CD4-positive, alpha-beta memory T cell (primary cell): ENCODE results near the gene SNURF. TPM values are rescaled to one million over a fixed set of nuclear protein-coding genes. Genes with fewer than 3 reads are reported as not detected.

ENCODE experiments used
- CTCF ChIA-PET: fragments of 350-600 bp; sonication (Branson Sonifier 250); formaldehyde crosslinking; loops from one replicate; lab custom pipeline; 2021; ENCODE audit warnings: inconsistent platforms; ENCODE audit not compliant: partially characterized antibody; lab: Charles Lee
- POLR2A ChIA-PET: fragments of 350-600 bp; sonication (Branson Sonifier 250); formaldehyde crosslinking; loops from one replicate; lab custom pipeline; 2021; ENCODE audit not compliant: partially characterized antibody; lab: Charles Lee
- DNase-seq, 5 donors: peaks; one replicate each; pipeline versions ENCODE4 v3.0.0 to v3.0.0-alpha.2; 2020 to 2022; ENCODE audit warnings: mixed read lengths in 1 of 5
- H3K27ac ChIP-seq: one replicate; pipeline ENCODE4 v1.7.0; 2013; ENCODE audit warnings: low read depth, low read length
- H3K27me3 ChIP-seq: 2 replicates; pipeline ENCODE4 v1.7.0; 2013; ENCODE audit warnings: mild to moderate bottlenecking, low read length, moderate library complexity; ENCODE audit not compliant: insufficient read depth
- H3K36me3 ChIP-seq: 2 replicates; pipeline ENCODE4 v1.7.0; 2013; ENCODE audit warnings: mild to moderate bottlenecking, low read length, moderate library complexity; ENCODE audit not compliant: insufficient read depth
- H3K4me1 ChIP-seq: 2 replicates; pipeline ENCODE4 v1.7.0; 2013; ENCODE audit warnings: mild to moderate bottlenecking, low read length, moderate library complexity; ENCODE audit not compliant: insufficient read depth
- H3K4me3 ChIP-seq, 2 donors: one replicate each; pipeline ENCODE4 v1.7.0; 2013; ENCODE audit warnings: low read length in 2 of 2, mild to moderate bottlenecking in 1 of 2
- H3K9me3 ChIP-seq, 2 donors: one replicate each; pipeline ENCODE4 v1.7.0; 2013; ENCODE audit warnings: low read length in 2 of 2, control low read depth in 1 of 2; ENCODE audit not compliant: control insufficient read depth in 1 of 2
- H3K27ac Mint-ChIP-seq, 7 donors: one replicate each; pipeline ENCODE4 v1.8.0; 2020 to 2021; ENCODE audit warnings: mixed read lengths in 7 of 7, mild to moderate bottlenecking in 6 of 7, inconsistent platforms in 3 of 7, moderate library complexity in 3 of 7
- H3K27me3 Mint-ChIP-seq, 2 donors: one replicate each; pipeline ENCODE4 v1.8.0; 2020 to 2021; ENCODE audit warnings: mixed read lengths in 2 of 2
- H3K36me3 Mint-ChIP-seq, 2 donors: one replicate each; pipeline ENCODE4 v1.8.0; 2020 to 2021; ENCODE audit warnings: mixed read lengths in 2 of 2, inconsistent platforms in 1 of 2, mild to moderate bottlenecking in 1 of 2
- H3K4me1 Mint-ChIP-seq, 4 donors: one replicate each; pipeline ENCODE4 v1.8.0; 2020 to 2021; ENCODE audit warnings: mixed read lengths in 4 of 4, mild to moderate bottlenecking in 1 of 4
- H3K4me3 Mint-ChIP-seq, 8 donors: one replicate each; pipeline ENCODE4 v1.8.0; 2020 to 2021; ENCODE audit warnings: mixed read lengths in 8 of 8, mild to moderate bottlenecking in 7 of 8, moderate library complexity in 6 of 8, inconsistent platforms in 3 of 8
- H3K9me3 Mint-ChIP-seq, 8 donors: one replicate each; pipeline ENCODE4 v1.8.0; 2020 to 2021; ENCODE audit warnings: mixed read lengths in 8 of 8, mild to moderate bottlenecking in 5 of 8, inconsistent platforms in 3 of 8, moderate library complexity in 1 of 8
- intact Hi-C: fragments of 100-400 bp; cut with micrococcal nuclease; formaldehyde crosslinking; loops from one replicate; pipeline ENCODE4 v1.15.1; 2023
- polyA plus RNA-seq, 2 donors: library from polyadenylated mRNA; unstranded; fragments of 300-500 nt; fragmentation: Illumina TruSeq; gene quantifications; one replicate each; pipeline ENCODE4 v1.2.3, GENCODE V29; 2021
- total RNA-seq, 2 experiments: library from RNA; stranded (reverse); gene quantifications; one replicate each; pipeline ENCODE4 v1.2.3, GENCODE V29; 2021

Gene SNURF
- total and polyA plus RNA-seq, 4 experiments from 2014 or later, result 31.4 to 44.4 (median 37.9) TPM

GRCh38 chr15:24986653-24987052 lies 31.9 kb downstream of the SNURF start:
- H3K4me3 Mint-ChIP-seq, result no peak overlapping the region
- peaks cover 66 to 95% of the 10 kb centered on the region in 2 donors for H3K36me3 Mint-ChIP-seq
- peaks cover 0 to 2% (median 0%) of the 10 kb centered on the region in 4 donors for H3K4me1 Mint-ChIP-seq
- intact Hi-C loops, result no loop called here
- no peak overlapping the region for H3K4me3 ChIP-seq
- no peaks in the 10 kb centered on the region for H3K27me3 ChIP-seq
- H3K36me3 ChIP-seq, result peaks cover 22% of the 10 kb centered on the region
- no peaks in the 10 kb centered on the region for H3K27me3 Mint-ChIP-seq
- POLR2A ChIA-PET, result no interaction called here
- H3K27ac Mint-ChIP-seq, result peak overlapping the region in 1 of 7 donors; percentile 26
- H3K4me1 ChIP-seq, result no peaks in the 10 kb centered on the region
- DNase-seq, result no peak
- H3K9me3 ChIP-seq, result no peaks in the 10 kb centered on the region
- CTCF ChIA-PET, result no interaction called here
- peaks cover 4 to 94% (median 72%) of the 10 kb centered on the region in 8 donors for H3K9me3 Mint-ChIP-seq
- no peak overlapping the region for H3K27ac ChIP-seq

Other genes starting within 250 kb of the SNURF start
- 100 to 1,000 TPM; 157 to 158 TPM for gene SNRPN, start within 50 bp of the SNURF start, total RNA-seq
- gene SNRPN, start within 50 bp of the SNURF start, polyA plus RNA-seq, result 100 to 1,000 TPM; 326 to 537 TPM